Heart left ventricle (tissue), 16 donors: ENCODE measurements around the gene UNKL. TPM values are rescaled to one million over a fixed set of nuclear protein-coding genes. Genes with fewer than 3 reads are reported as not detected.

Experiments
- ATAC-seq, 4 donors: fragments of 200-7000 bp; cut with Tn5 transposase; one replicate each; pipeline ENCODE4 v1.9.1; 2020 to 2022; ENCODE audit warnings: moderate library complexity in 4 of 4, mild to moderate bottlenecking in 3 of 4, moderate number of reproducible peaks in 1 of 4
- DNase-seq, 5 donors: peaks; one replicate each; pipeline ENCODE4 v3.0.0-alpha.2; 2020
- H3K27ac ChIP-seq, 12 donors: fragments of 200-600 bp; sonication (generic) in 4 of 12; one replicate each; pipeline versions ENCODE4 v1.5.0 to v1.8.0; 2016 to 2022; ENCODE audit warnings: mild to moderate bottlenecking in 2 of 12
- H3K27me3 ChIP-seq, 9 donors: fragments of 200-600 bp; sonication (generic) in 2 of 9; one replicate each; pipeline versions ENCODE4 v1.5.1 to v1.8.0; 2016 to 2022; ENCODE audit warnings: mild to moderate bottlenecking in 3 of 9
- H3K36me3 ChIP-seq, 9 donors: fragments of 200-600 bp; sonication (generic) in 2 of 9; one replicate each; pipeline versions ENCODE4 v1.5.0 to v1.8.0; 2018 to 2022; ENCODE audit warnings: mild to moderate bottlenecking in 2 of 9
- H3K4me1 ChIP-seq, 12 donors: fragments of 200-600 bp; sonication (generic) in 4 of 12; one replicate each; pipeline versions ENCODE4 v1.5.0 to v1.8.0; 2016 to 2022; ENCODE audit warnings: mild to moderate bottlenecking in 3 of 12
- H3K4me3 ChIP-seq, 12 donors: fragments of 200-600 bp; sonication (generic) in 4 of 12; one replicate each; pipeline versions ENCODE4 v1.5.0 to v1.8.0; 2017 to 2022; ENCODE audit warnings: mild to moderate bottlenecking in 9 of 12, moderate library complexity in 4 of 12
- H3K9me3 ChIP-seq, 12 donors: fragments of 200-600 bp; sonication (generic) in 4 of 12; one replicate each; pipeline versions ENCODE4 v1.5.0 to v1.8.0; 2016 to 2022; ENCODE audit warnings: mild to moderate bottlenecking in 1 of 12
- POLR2A ChIP-seq, 2 donors: fragments of 450-650 bp; IDR thresholded peaks; one replicate each; pipeline ENCODE4 v1.6.1; 2017; ENCODE audit warnings: antibody characterized with exemption in 2 of 2, mild to moderate bottlenecking in 2 of 2, moderate library complexity in 2 of 2
- WGBS, 4 donors: extraction: QIAGEN DNeasy Blood & Tissue Kit in 2 of 4; methylation state at CpG; one replicate each; pipeline versions ENCODE4 v1.1.5 to v1.1.7; 2013 to 2018; 5-methylcytosine and 5-hydroxymethylcytosine counted together
- intact Hi-C, 10 donors: fragments of 100-400 bp; cut with DNase I; formaldehyde crosslinking; loops; one replicate each; pipeline versions ENCODE4 v1.11.1 to v1.14.2; 2022
- polyA plus RNA-seq, 2 donors: library from polyadenylated mRNA; stranded (reverse); fragments of 200-250 nt; gene quantifications; one replicate each; pipeline ENCODE4 v1.2.3, GENCODE V29; 2013
- total RNA-seq, 9 donors: library from RNA; depleted of rRNA in 2 of 9; stranded (reverse); fragments of >200 nt in 2 of 9; fragmentation: NEBNext Ultra II Directional in 3 of 9; extraction: Animal tissue kit (Norgen Biotek cat#: 25700) in 3 of 9; gene quantifications; one replicate each; pipeline versions ENCODE4 v1.1.0 to v1.2.4, GENCODE V29; 2016 to 2023
- TF ChIP-seq, protein P1 (sequence below), 12 donors: fragments of 200-600 bp; sonication (generic) in 4 of 12; IDR thresholded peaks; one replicate each; pipeline versions ENCODE4 v1.5.0 to v1.8.0; 2018 to 2022; ENCODE audit warnings: antibody characterized with exemption in 12 of 12, mild to moderate bottlenecking in 5 of 12
- donor health status: ischemic (EF 13 %, LVEDD 7.1; RV severe dilation, severe dysfunction).
- donor health status: healthy with polysubstance abuse.
- donor health status: DM: no; HTN: yes; CAD: no.
- donor health status: DM: no; HTN: no; CAD: no.
- donor health status: ischemic (EF 25% LVEDD 6.9; RV normal size, moderate dysfunction).
- donor health status: ischemic (EF 25% LVEDD 5.7; RV mildly dilated, moderate dysfunction).
- donor health status: healthy.
- donor health status: DM: yes; HTN: yes; CAD: no.
- donor health status: ischemic (EF 35%, LVEDD 5.7; RV mildly dilated, moderate dysfunction).
- donor health status: nonischemic (EF 11% LVEDD 7.7; RV severe dilation, severe dysfunction).
- donor health status: DM: yes; HTN: yes; CAD: no.
- donor health status: PGD.
- donor health status: ischemic (EF 29% LVEDD 5.4; RV normal size, mild dysfunction).
- donor health status: nonischemic (EF 23%, LVEDD 6.1; RV moderate dilation, normal function).

The UNKL gene
- total and polyA plus RNA-seq, 11 donors: 4.3 to 18.3 (median 9.2) TPM

DNA sequence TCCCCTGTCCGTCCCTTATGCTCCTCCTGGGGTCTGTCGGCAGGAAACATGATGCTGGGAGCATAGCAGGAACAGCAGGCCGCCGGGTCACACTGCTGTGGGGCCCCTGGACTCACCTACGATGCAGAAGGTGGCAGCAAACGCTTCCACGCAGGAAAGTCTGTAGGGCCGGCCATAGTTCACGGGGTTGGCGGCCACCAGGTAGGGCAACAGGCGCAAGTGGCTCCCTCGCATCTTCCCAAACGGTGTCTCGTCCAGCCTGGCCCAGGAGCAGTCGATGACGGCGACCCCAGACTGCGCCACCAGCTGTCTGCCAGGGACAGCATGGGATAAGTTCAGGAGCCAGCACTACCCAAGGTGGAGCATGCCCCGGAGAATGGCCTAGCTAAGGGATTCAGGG is 63.8 kb downstream of the UNKL start:
- 83 to 87% (median 84%) methylated on average over 15 to 19 of the region's 19 CpGs for WGBS, 4 donors
- Histone ChIP-seq H3K36me3 (peaks cover 0 to 32% (median 25%) of the 10 kb centered on the region in 9 donors), H3K4me3 (peak overlapping the region; percentile 64 to 100 (median 94)), H3K27ac (peak overlapping the region in 2 of 12 donors; percentile 73 to 77), H3K27me3 (no peaks in the 10 kb centered on the region), H3K4me1 (peaks cover 0 to 43% (median 20%) of the 10 kb centered on the region in 12 donors), H3K9me3 (no peaks in the 10 kb centered on the region)
- DNase-seq: no peak
- ATAC-seq: no peak
- intact Hi-C loops: loop anchor here in 3 of 10 donors (2.0 to 5.0 kb wide), 2 partner anchors 40 to 43 kb away; partner anchors contain the start of gene UBE2I (in 1 of the 3)
- no peak for TF ChIP-seq POLR2A (IDR thresholded peaks at IDR 0.05)
- TF ChIP-seq, protein P1, sequence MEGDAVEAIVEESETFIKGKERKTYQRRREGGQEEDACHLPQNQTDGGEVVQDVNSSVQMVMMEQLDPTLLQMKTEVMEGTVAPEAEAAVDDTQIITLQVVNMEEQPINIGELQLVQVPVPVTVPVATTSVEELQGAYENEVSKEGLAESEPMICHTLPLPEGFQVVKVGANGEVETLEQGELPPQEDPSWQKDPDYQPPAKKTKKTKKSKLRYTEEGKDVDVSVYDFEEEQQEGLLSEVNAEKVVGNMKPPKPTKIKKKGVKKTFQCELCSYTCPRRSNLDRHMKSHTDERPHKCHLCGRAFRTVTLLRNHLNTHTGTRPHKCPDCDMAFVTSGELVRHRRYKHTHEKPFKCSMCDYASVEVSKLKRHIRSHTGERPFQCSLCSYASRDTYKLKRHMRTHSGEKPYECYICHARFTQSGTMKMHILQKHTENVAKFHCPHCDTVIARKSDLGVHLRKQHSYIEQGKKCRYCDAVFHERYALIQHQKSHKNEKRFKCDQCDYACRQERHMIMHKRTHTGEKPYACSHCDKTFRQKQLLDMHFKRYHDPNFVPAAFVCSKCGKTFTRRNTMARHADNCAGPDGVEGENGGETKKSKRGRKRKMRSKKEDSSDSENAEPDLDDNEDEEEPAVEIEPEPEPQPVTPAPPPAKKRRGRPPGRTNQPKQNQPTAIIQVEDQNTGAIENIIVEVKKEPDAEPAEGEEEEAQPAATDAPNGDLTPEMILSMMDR (IDR thresholded peaks at IDR 0.05): no peak

DNA sequence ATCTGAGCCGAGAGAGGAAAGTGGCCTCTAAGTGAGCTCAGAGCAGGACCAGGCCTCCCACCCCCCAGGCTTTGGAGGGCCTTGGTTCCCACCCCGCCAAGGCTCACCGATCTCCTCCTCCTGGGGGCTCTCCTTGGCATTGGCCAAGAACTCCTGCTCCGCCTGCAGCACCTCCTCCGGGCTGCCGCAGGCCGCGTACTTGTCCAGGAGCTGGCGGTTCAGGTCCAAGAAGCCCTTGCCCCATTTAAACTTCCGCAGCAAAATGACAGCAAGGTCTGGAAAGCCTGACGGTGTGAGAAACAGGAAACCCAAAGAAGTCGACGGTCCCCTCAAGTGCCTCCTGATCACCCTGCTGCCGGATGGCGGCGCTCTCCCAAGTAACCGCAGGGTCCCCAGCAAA is 64.6 kb downstream of the UNKL start:
- H3K27me3 ChIP-seq: no peaks in the 10 kb centered on the region
- H3K27ac ChIP-seq: no peak overlapping the region
- DNase-seq (no peak), ATAC-seq (no peak)
- no peak overlapping the region for H3K4me3 ChIP-seq
- TF ChIP-seq, protein P1 (IDR thresholded peaks at IDR 0.05): no peak
- no peak for TF ChIP-seq POLR2A (IDR thresholded peaks at IDR 0.05)
- H3K36me3 ChIP-seq: peaks cover 0 to 32% (median 25%) of the 10 kb centered on the region in 9 donors
- WGBS, 4 donors: 88 to 95% (median 93%) methylated on average over 17 of the region's 17 CpGs
- intact Hi-C loops: loop anchor here in 4 of 10 donors (2.0 to 5.0 kb wide), 2 partner anchors 39 to 43 kb away; partner anchors contain the start of gene UBE2I (in 2 of the 4)
- H3K9me3 ChIP-seq: no peaks in the 10 kb centered on the region
- peaks cover 0 to 37% (median 20%) of the 10 kb centered on the region in 12 donors for H3K4me1 ChIP-seq

DNA sequence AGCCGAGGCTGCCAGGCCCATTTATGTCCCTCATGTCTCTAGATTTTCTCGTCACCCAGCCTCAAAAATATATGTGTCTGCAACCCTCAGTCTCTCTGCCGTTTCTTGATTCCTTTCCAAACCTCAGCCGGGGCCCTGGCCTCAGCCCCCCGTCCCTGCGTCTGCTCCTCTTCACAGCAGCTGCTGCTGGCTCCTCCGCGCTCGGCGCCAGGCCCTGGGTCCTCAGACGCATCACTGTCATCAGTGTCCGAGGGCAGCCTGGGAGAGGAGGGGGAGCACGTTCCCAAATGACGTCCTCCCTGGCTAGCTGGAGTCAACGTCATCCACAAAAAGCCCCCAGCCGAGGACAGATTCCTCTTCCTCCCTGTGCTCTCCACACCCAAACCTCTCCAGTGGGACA is 65.2 kb downstream of the UNKL start:
- ATAC-seq (no peak), DNase-seq (no peak)
- no peak overlapping the region for H3K27ac ChIP-seq
- intact Hi-C loops: loop anchor here in 1 of 10 donors (5.0 kb wide), 1 partner anchor 42 kb away; the partner anchor contains the start of gene UBE2I
- H3K9me3 ChIP-seq: no peaks in the 10 kb centered on the region
- H3K36me3 ChIP-seq: peaks cover 0 to 32% (median 25%) of the 10 kb centered on the region in 9 donors
- no peak overlapping the region for H3K4me3 ChIP-seq
- H3K4me1 ChIP-seq: peaks cover 0 to 33% (median 20%) of the 10 kb centered on the region in 12 donors
- 81 to 87% (median 87%) methylated on average over 16 of the region's 16 CpGs for WGBS, 4 donors
- no peak for TF ChIP-seq POLR2A (IDR thresholded peaks at IDR 0.05)
- TF ChIP-seq, protein P1 (IDR thresholded peaks at IDR 0.05): no peak
- no peaks in the 10 kb centered on the region for H3K27me3 ChIP-seq

- no peaks in the 10 kb centered on the region for H3K9me3 ChIP-seq
- ATAC-seq (no peak), DNase-seq (no peak)
- TF ChIP-seq, protein P1 (IDR thresholded peaks at IDR 0.05): no peak
- WGBS, 4 donors: 67 to 82% (median 79%) methylated on average over 10 to 14 of the region's 14 CpGs
- no peak overlapping the region for H3K27ac ChIP-seq
- H3K4me3 ChIP-seq: no peak overlapping the region
- H3K4me1 ChIP-seq: peaks cover 0 to 31% (median 20%) of the 10 kb centered on the region in 12 donors
- intact Hi-C loops: loop anchor here in 1 of 10 donors (5.0 kb wide), 1 partner anchor 42 kb away; the partner anchor contains the start of gene UBE2I
- H3K36me3 ChIP-seq: peaks cover 0 to 32% (median 25%) of the 10 kb centered on the region in 9 donors
- no peaks in the 10 kb centered on the region for H3K27me3 ChIP-seq
These were observed 65.6 kb downstream of the UNKL start for GRCh38 chr16:1348926-1349325.
